HepG2 (cell line): Measurements from ENCODE around the gene OFD1. TPM values are rescaled to one million over a fixed set of nuclear protein-coding genes. Genes with fewer than 3 reads are reported as not detected.

Experiments
- ATAC-seq: fragments of 200-7000 bp; cut with Tn5 transposase; 3 replicates; pipeline ENCODE4 v1.9.1; 2020; ENCODE audit warnings: mild to moderate bottlenecking, moderate library complexity
- BruUV-seq: library from RNA; stranded (reverse); fragments of 400-500 nt; replicated peaks from 2 replicates; lab custom pipeline; 2021; lab: Mats Ljungman, UMichigan
- CTCF ChIA-PET: fragments of 300-600 bp; formaldehyde crosslinking; extraction: SDS; loops from one replicate; lab custom pipeline; 2021; ENCODE audit warnings: low total read pairs, inconsistent platforms, low intra/inter-chr PET ratio; lab: Yijun Ruan, JAX
- POLR2A ChIA-PET: fragments of 350-600 bp; sonication (Branson Sonifier 250); formaldehyde crosslinking; loops from one replicate; lab custom pipeline; 2020; ENCODE audit warnings: antibody characterized with exemption, inconsistent platforms; lab: Yijun Ruan, JAX
- DNase-seq: peaks from one replicate; pipeline ENCODE4 v3.0.0-alpha.2; 2015; ENCODE audit warnings: low spot score
- FAIRE-seq: peaks from 3 replicates; lab custom pipeline; 2011; peaks lifted over from hg19 to GRCh38; lab: Jason Lieb, UNC
- H2AFZ ChIP-seq: one replicate; pipeline ENCODE4 v1.6.1; 2011; ENCODE audit warnings: low read length, inconsistent platforms
- H3K27ac ChIP-seq: fragments of 300-600 bp; 3 replicates; pipeline ENCODE4 v1.8.0; 2011; ENCODE audit warnings: mixed run types, mild to moderate bottlenecking, mixed read lengths, low read length, inconsistent platforms; ENCODE audit not compliant: insufficient read depth; ENCODE audit errors: extremely low read length
- H3K27me3 ChIP-seq, 2 experiments: fragments of 200-600 bp in 1 of 2; 2 replicates in 1 of 2; 3 replicates in 1 of 2; pipeline versions ENCODE4 v1.6.0 to v1.8.0; 2011; ENCODE audit warnings: low read length in 2 of 2, mild to moderate bottlenecking in 2 of 2, moderate library complexity in 2 of 2, inconsistent platforms in 1 of 2; ENCODE audit not compliant: insufficient read depth in 2 of 2, control insufficient read depth in 1 of 2
- H3K36me3 ChIP-seq, 2 experiments: fragments of 200-600 bp in 1 of 2; replicated peaks in 1 of 2; 2 replicates in 1 of 2; 3 replicates in 1 of 2; pipeline versions ENCODE4 v1.5.1 to v1.8.0; 2011; ENCODE audit warnings: low read length in 2 of 2, inconsistent platforms in 1 of 2; ENCODE audit not compliant: insufficient read depth in 2 of 2, control insufficient read depth in 1 of 2
- H3K4me1 ChIP-seq: 2 replicates; pipeline ENCODE4 v1.5.1; 2012; ENCODE audit warnings: low read length, inconsistent platforms; ENCODE audit not compliant: insufficient read depth
- H3K4me2 ChIP-seq: 2 replicates; pipeline ENCODE4 v1.6.0; 2011; ENCODE audit warnings: low read depth, low read length, inconsistent platforms
- H3K4me3 ChIP-seq, 3 experiments: fragments of 200-600 bp in 1 of 3; sonication (generic), shearing (Covaris generic) in 1 of 3; replicated peaks in 1 of 3; 2 replicates each; pipeline ENCODE4 v1.5.1; 2011 to 2016; ENCODE audit warnings: low read length in 3 of 3, inconsistent platforms in 2 of 3, low read depth in 2 of 3, mild to moderate bottlenecking in 2 of 3, control low read depth in 1 of 3, mixed read lengths in 1 of 3; ENCODE audit not compliant: insufficient read depth in 1 of 3
- H3K79me2 ChIP-seq: one replicate; pipeline ENCODE4 v1.6.1; 2011; ENCODE audit warnings: low read length, inconsistent platforms; ENCODE audit not compliant: insufficient read depth
- H3K9ac ChIP-seq: 2 replicates; pipeline ENCODE4 v1.6.0; 2011; ENCODE audit warnings: mild to moderate bottlenecking, low read depth, low read length, inconsistent platforms; ENCODE audit not compliant: insufficient read depth
- H3K9me3 ChIP-seq: 2 replicates; pipeline ENCODE4 v1.5.1; 2012; ENCODE audit warnings: mild to moderate bottlenecking, low read length
- H4K20me1 ChIP-seq: 2 replicates; pipeline ENCODE4 v1.6.0; 2011; ENCODE audit warnings: inconsistent platforms, mild to moderate bottlenecking, low read length, moderate library complexity; ENCODE audit not compliant: insufficient read depth
- ATAD3A ChIP-seq: sonication (generic); formaldehyde crosslinking; IDR thresholded peaks from 2 replicates; pipeline ENCODE4 v1.4.0; 2020; ENCODE audit warnings: missing genetic modification reagents
- ATF5 ChIP-seq: sonication (generic); formaldehyde crosslinking; IDR thresholded peaks from 2 replicates; pipeline ENCODE4 v1.4.0; 2020; ENCODE audit warnings: mild to moderate bottlenecking, low read depth, missing genetic modification reagents
- FOSL1 ChIP-seq: sonication (generic); formaldehyde crosslinking; IDR thresholded peaks from 2 replicates; pipeline ENCODE4 v1.9.0; 2021; ENCODE audit warnings: missing genetic modification reagents, borderline replicate concordance
- GFI1 ChIP-seq: sonication (generic); formaldehyde crosslinking; IDR thresholded peaks from 2 replicates; pipeline ENCODE4 v1.5.0; 2020; ENCODE audit warnings: missing genetic modification reagents, mild to moderate bottlenecking, borderline replicate concordance
- NFKBIZ ChIP-seq: IDR thresholded peaks from 2 replicates; pipeline ENCODE4 v1.6.1; 2018; ENCODE audit warnings: missing genetic modification reagents, missing compliant biosample characterization
- PPARG ChIP-seq: conservative IDR thresholded peaks from 2 replicates; pipeline ENCODE4 v1.6.1; 2016; ENCODE audit warnings: missing biosample characterization, missing genetic modification reagents
- REPIN1 ChIP-seq: sonication (generic); formaldehyde crosslinking; IDR thresholded peaks from 2 replicates; pipeline ENCODE4 v1.8.0; 2022; ENCODE audit warnings: missing genetic modification reagents, low read depth, mild to moderate bottlenecking, borderline replicate concordance
- SATB2 ChIP-seq: sonication (generic); formaldehyde crosslinking; IDR thresholded peaks from 2 replicates; pipeline ENCODE4 v1.5.0; 2020; ENCODE audit warnings: missing genetic modification reagents
- ZNF18 ChIP-seq: sonication (generic); formaldehyde crosslinking; IDR thresholded peaks from 2 replicates; pipeline ENCODE4 v1.8.0; 2022; ENCODE audit warnings: mild to moderate bottlenecking, missing genetic modification reagents; ENCODE audit not compliant: insufficient replicate concordance
- ZNF382 ChIP-seq: sonication (generic); formaldehyde crosslinking; IDR thresholded peaks from 2 replicates; pipeline ENCODE4 v1.5.0; 2020; ENCODE audit warnings: missing genetic modification reagents, mild to moderate bottlenecking, borderline replicate concordance
- ZNF547 ChIP-seq: sonication (generic); formaldehyde crosslinking; IDR thresholded peaks from 2 replicates; pipeline ENCODE4 v1.5.1; 2020; ENCODE audit warnings: mild to moderate bottlenecking, missing genetic modification reagents
- ZNF678 ChIP-seq: sonication (generic); formaldehyde crosslinking; IDR thresholded peaks from 2 replicates; pipeline ENCODE4 v1.4.0; 2020; ENCODE audit warnings: mild to moderate bottlenecking, missing genetic modification reagents
- ZNF768 ChIP-seq: sonication (generic); formaldehyde crosslinking; IDR thresholded peaks from 2 replicates; pipeline ENCODE4 v1.4.0; 2020; ENCODE audit warnings: missing genetic modification reagents
- WGBS: methylation state at CpG from one replicate; pipeline ENCODE4 v1.1.6; 2017; ENCODE audit warnings: low lambda C conversion rate; 5-methylcytosine and 5-hydroxymethylcytosine counted together
- in situ Hi-C: cut with HindIII; loops from 2 replicates; pipeline ENCODE4 v1.10.0; 2017; ENCODE audit warnings: low pct_unique_long_range_greater_than_20kb; ENCODE audit not compliant: extremely low pct_ligation_motif_present
- intact Hi-C: fragments of 100-400 bp; cut with micrococcal nuclease; formaldehyde crosslinking; loops from one replicate; pipeline ENCODE4 v1.10.0; 2022; ENCODE audit not compliant: unreplicated experiment
- polyA plus RNA-seq, 8 experiments: library from polyadenylated mRNA; depleted of rRNA in 3 of 8; stranded (reverse) in 7 of 8; unstranded in 1 of 8; fragments of >200 nt; fragmentation: Illumina TruSeq in 4 of 8; extraction: Trizol in 4 of 8; gene quantifications; 2 replicates each; pipeline versions ENCODE4 v1.2.1 to v1.2.3, GENCODE V29; 2011 to 2016; ENCODE audit warnings: low read depth in 4 of 8, missing spikeins in 1 of 8, mixed read lengths in 1 of 8; ENCODE audit not compliant: insufficient read depth in 1 of 8
- total RNA-seq, 5 experiments: library from RNA; depleted of rRNA; stranded (reverse); fragments of >200 nt; fragmentation: Illumina TruSeq; extraction: Trizol; gene quantifications; 2 replicates each; pipeline ENCODE4 v1.2.3, GENCODE V29; 2016; ENCODE audit warnings: low read depth in 1 of 5

OFD1 gene
- total and polyA plus RNA-seq, 2 of the 13 experiments (the other 11 are each of a cell fraction or from before 2014, with no cell fraction given) = 14.9 to 16.4 TPM

DNA sequence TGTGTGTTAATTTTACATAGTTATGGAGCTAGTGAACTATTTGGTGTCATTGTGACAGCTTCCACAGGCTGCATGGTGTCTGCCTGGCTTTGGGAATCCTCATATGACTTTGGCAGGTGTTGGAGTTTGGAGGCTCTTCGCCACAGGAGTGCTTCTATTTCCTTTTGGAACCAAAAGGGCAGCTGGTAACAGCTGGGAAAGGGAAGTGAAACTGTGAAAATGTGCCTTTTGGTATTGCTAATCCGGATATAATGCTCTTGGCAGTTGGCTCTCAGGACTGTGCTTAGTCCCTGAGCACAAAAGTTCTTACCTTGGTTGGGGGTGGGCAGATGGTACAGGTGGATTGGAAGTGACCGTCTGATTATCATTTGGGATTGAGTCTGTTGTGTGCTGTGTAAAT, 18.1 kb downstream of the OFD1 start:
- H3K4me3 ChIP-seq = no peak overlapping the region
- TF ChIP-seq ZNF678 = no peak
- TF ChIP-seq GFI1 (CRISPR knock-in tag) = no peak
- TF ChIP-seq SATB2 = no peak
- TF ChIP-seq REPIN1 (CRISPR knock-in tag) = no peak
- no peak for TF ChIP-seq ZNF768
- TF ChIP-seq ATAD3A (CRISPR knock-in tag) = no peak
- no peak for TF ChIP-seq ZNF382 (CRISPR knock-in tag)
- no peak for TF ChIP-seq FOSL1 (CRISPR knock-in tag)
- no peak for TF ChIP-seq ZNF547 (CRISPR knock-in tag)
- TF ChIP-seq ZNF18 (CRISPR knock-in tag) = no peak
- TF ChIP-seq NFKBIZ (CRISPR knock-in tag) = no peak
- TF ChIP-seq PPARG (CRISPR knock-in tag) = no peak
- no peak for TF ChIP-seq ATF5 (CRISPR knock-in tag)
- TF ChIP-seq, all 625 proteins: peak for 0
- FAIRE-seq = no peak
- Histone ChIP-seq H4K20me1 (no peaks in the 10 kb centered on the region), H3K4me2 (no peak overlapping the region), H3K4me1 (no peaks in the 10 kb centered on the region), H3K27me3 (no peaks in the 10 kb centered on the region), H3K27ac (no peak overlapping the region), H3K36me3 (peaks cover 2 to 23% of the 10 kb centered on the region in 2 experiments; a peak in 3 of 5 replicates), H3K79me2 (no peaks in the 10 kb centered on the region), H3K9me3 (no peaks in the 10 kb centered on the region), H2AFZ (no peak overlapping the region), H3K9ac (no peak overlapping the region)
- DNase-seq = no peak
- in situ Hi-C loops (loop anchor here (25.0 kb wide), 1 partner anchor 240 kb away; no protein-coding TSS in a partner anchor), intact Hi-C loops (no loop called here)
- 94% methylated on average over 3 of the region's 3 CpGs for WGBS
- ChIA-PET CTCF (no interaction called here), POLR2A (no interaction called here)
- no TSS peak for BruUV-seq
- ATAC-seq = no peak
